22Rv1 (cell line): ENCODE data around the gene NSUN3.

Experiments used
- H3K27ac ChIP-seq: fragments of 450-650 bp; 2 replicates; pipeline ENCODE4 v1.5.1; 2017
- CTCF ChIP-seq: fragments of 450-650 bp; IDR thresholded peaks from 2 replicates; pipeline ENCODE4 v1.5.1; 2017; ENCODE audit warnings: mild to moderate bottlenecking
- ZFX ChIP-seq: fragments of 450-650 bp; IDR thresholded peaks from 2 replicates; pipeline ENCODE4 v1.6.1; 2017; ENCODE audit warnings: antibody characterized with exemption, borderline replicate concordance

Gene NSUN3

GRCh38 chr3:94063496-94064119 is 747 bp downstream of the NSUN3 start:
- H3K27ac ChIP-seq = peak overlapping the region; percentile 95
- TF ChIP-seq CTCF (no peak), ZFX (no peak)

- TF ChIP-seq CTCF (no peak), ZFX (no peak)
- peak overlapping the region; percentile 95 for H3K27ac ChIP-seq
Measured at GRCh38 chr3:94064243-94064860, 1.5 kb downstream of the NSUN3 start.

- no peak overlapping the region for H3K27ac ChIP-seq
- TF ChIP-seq CTCF = no peak
- no peak for TF ChIP-seq ZFX
Measured at GRCh38 chr3:94065122-94065521, 2.3 kb downstream of the NSUN3 start.

GRCh38 chr3:94065819-94066480 is 3.1 kb downstream of the NSUN3 start:
- no peak for TF ChIP-seq CTCF
- TF ChIP-seq ZFX = no peak
- no peak overlapping the region for H3K27ac ChIP-seq

- TF ChIP-seq CTCF (no peak), ZFX (no peak)
- no peak overlapping the region for H3K27ac ChIP-seq
Measured at GRCh38 chr3:94066506-94067500, 3.9 kb downstream of the NSUN3 start.

- peak; percentile 74 for TF ChIP-seq CTCF
- no peak for TF ChIP-seq ZFX
- H3K27ac ChIP-seq = no peak overlapping the region
Measured at GRCh38 chr3:94069194-94069813, 6.4 kb downstream of the NSUN3 start.
